GM20000 (cell line): ENCODE results near the gene FERMT2.
"Not testable (repeated sequence)": the region's sequence is repeated elsewhere in the genome, so short reads cannot be mapped to it uniquely, and the experiment has no call there.

Experiments used
- DNase-seq: peaks from one replicate; pipeline ENCODE4 v3.0.0; 2012; ENCODE audit warnings: low spot score
- CTCF ChIP-seq: IDR thresholded peaks from 2 replicates; pipeline ENCODE4 v1.5.1; 2012; ENCODE audit warnings: mild to moderate bottlenecking, control low read depth; ENCODE audit errors: extremely low read depth, missing control alignments

Gene FERMT2

GRCh38 chr14:52876311-52876710 is 74.5 kb downstream of the FERMT2 start:
- no peak for TF ChIP-seq CTCF
- no peak for DNase-seq

GRCh38 chr14:52875707-52876106 is 75.1 kb downstream of the FERMT2 start:
- no peak for TF ChIP-seq CTCF
- no peak for DNase-seq

- DNase-seq, result no peak
- no peak for TF ChIP-seq CTCF
Measured at GRCh38 chr14:52874389-52874788, 76.5 kb downstream of the FERMT2 start.

- no peak for DNase-seq
- TF ChIP-seq CTCF, result no peak
Measured at GRCh38 chr14:52873694-52874093, 77.2 kb downstream of the FERMT2 start.

- no peak for TF ChIP-seq CTCF
- DNase-seq, result no peak
Measured at GRCh38 chr14:52873065-52873464, 77.8 kb downstream of the FERMT2 start.

- DNase-seq, result no peak
- TF ChIP-seq CTCF, result no peak
Measured at GRCh38 chr14:52871606-52872005, 79.2 kb downstream of the FERMT2 start.

GRCh38 chr14:52868911-52869618 is 81.8 kb downstream of the FERMT2 start:
- no peak for DNase-seq
- no peak for TF ChIP-seq CTCF

- not testable (repeated sequence) for DNase-seq
Measured at GRCh38 chr14:52864893-52865292, 86.0 kb downstream of the FERMT2 start.
